CD4-positive, alpha-beta T cell (primary cell): ENCODE results near the gene PSMC3. TPM values are rescaled to one million over a fixed set of nuclear protein-coding genes. Genes with fewer than 3 reads are reported as not detected.

Experiments
- ATAC-seq: fragments of 200-7000 bp; cut with Tn5 transposase; one replicate; pipeline ENCODE4 v1.10.0; 2022; ENCODE audit warnings: mild to moderate bottlenecking; ENCODE audit not compliant: poor library complexity
- CTCF ChIA-PET: fragments of 350-600 bp; sonication (Branson Sonifier 250); formaldehyde crosslinking; loops from one replicate; lab custom pipeline; 2021; ENCODE audit warnings: antibody characterized with exemption, inconsistent platforms; lab: Charles Lee
- POLR2A ChIA-PET: fragments of 350-600 bp; sonication (Branson Sonifier 250); formaldehyde crosslinking; loops from one replicate; lab custom pipeline; 2021; ENCODE audit warnings: antibody characterized with exemption, inconsistent platforms; lab: Charles Lee
- DNase-seq, 14 experiments: peaks; one replicate each; pipeline ENCODE4 v3.0.0-alpha.2; 2013 to 2020; ENCODE audit warnings: mixed read lengths in 2 of 14
- H3K27ac ChIP-seq, 2 donors: one replicate each; pipeline versions ENCODE4 v1.5.1 to v1.7.0; 2013; ENCODE audit warnings: low read length in 2 of 2, low read depth in 1 of 2, mild to moderate bottlenecking in 1 of 2
- H3K27me3 ChIP-seq, 2 experiments: 1 replicate in 1 of 2; 2 replicates in 1 of 2; pipeline versions ENCODE4 v1.6.1 to v1.7.0; 2013; ENCODE audit warnings: low read length in 2 of 2, control low read depth in 1 of 2, mild to moderate bottlenecking in 1 of 2, moderate library complexity in 1 of 2; ENCODE audit not compliant: insufficient read depth in 2 of 2, control insufficient read depth in 1 of 2
- H3K36me3 ChIP-seq: one replicate; pipeline ENCODE4 v1.6.1; 2013; ENCODE audit warnings: low read length, control low read depth; ENCODE audit not compliant: insufficient read depth
- H3K4me1 ChIP-seq: one replicate; pipeline ENCODE4 v1.6.1; 2013; ENCODE audit warnings: low read length, control low read depth; ENCODE audit not compliant: insufficient read depth
- H3K4me3 ChIP-seq: one replicate; pipeline ENCODE4 v1.5.1; 2013; ENCODE audit warnings: mild to moderate bottlenecking, low read length, moderate library complexity
- H3K9me3 ChIP-seq, 2 experiments: 1 replicate in 1 of 2; 2 replicates in 1 of 2; pipeline versions ENCODE4 v1.6.1 to v1.7.0; 2013; ENCODE audit warnings: low read length in 2 of 2, mild to moderate bottlenecking in 2 of 2, control low read depth in 1 of 2, moderate library complexity in 1 of 2; ENCODE audit not compliant: control insufficient read depth in 1 of 2, insufficient read depth in 1 of 2
- H3K27ac Mint-ChIP-seq: one replicate; pipeline ENCODE4 v1.8.0; 2020; ENCODE audit warnings: mixed read lengths
- H3K27me3 Mint-ChIP-seq: one replicate; pipeline ENCODE4 v1.8.0; 2021; ENCODE audit warnings: mixed read lengths
- H3K36me3 Mint-ChIP-seq: one replicate; pipeline ENCODE4 v1.8.0; 2021; ENCODE audit warnings: low read depth, mixed read lengths
- H3K4me1 Mint-ChIP-seq: one replicate; pipeline ENCODE4 v1.8.0; 2021; ENCODE audit warnings: low read depth, mixed read lengths
- H3K4me3 Mint-ChIP-seq: one replicate; pipeline ENCODE4 v1.8.0; 2020; ENCODE audit warnings: mild to moderate bottlenecking, mixed read lengths
- H3K9me3 Mint-ChIP-seq: one replicate; pipeline ENCODE4 v1.8.0; 2020; ENCODE audit warnings: mixed read lengths
- CTCF ChIP-seq: fragments of 200-600 bp; IDR thresholded peaks from one replicate; pipeline ENCODE4 v1.8.0; 2022; ENCODE audit warnings: antibody characterized with exemption, mild to moderate bottlenecking
- intact Hi-C, 2 experiments: fragments of 100-400 bp; cut with DNase I in 1 of 2; cut with micrococcal nuclease in 1 of 2; formaldehyde crosslinking; loops; one replicate each; pipeline versions ENCODE4 v1.15.1 to v1.9.0; 2023 to 2025; cut with DNase I, micrococcal nuclease
- total RNA-seq, 174 experiments: library from RNA in 2 of 174; stranded (reverse) in 2 of 174; gene quantifications; one replicate each; pipeline ENCODE4 v1.2.3 and lab custom pipeline; 2021 to 2026

The PSMC3 gene
- total RNA-seq, 2 experiments from 2014 or later = 51.3 to 59.5 TPM

DNA sequence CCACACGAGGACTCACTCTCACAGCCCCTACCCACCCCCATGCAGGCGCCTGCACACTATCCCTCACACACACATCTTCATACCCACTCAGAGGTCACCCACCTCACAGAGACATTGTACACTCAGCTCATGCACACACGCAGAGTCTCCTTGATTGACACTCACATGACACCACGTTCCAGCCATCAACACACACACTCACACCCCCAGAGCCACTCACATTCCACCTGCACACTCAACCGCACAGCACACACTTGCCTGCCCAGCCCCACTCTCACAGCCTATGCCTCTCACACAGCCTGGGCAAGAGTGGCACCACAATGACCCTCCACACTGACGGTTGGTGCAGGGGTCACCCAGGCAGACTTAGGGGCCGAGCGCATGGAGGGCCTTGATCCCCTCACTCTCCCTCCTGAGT lies 50.1 kb downstream of the PSMC3 start:
- CTCF ChIA-PET = no interaction called here
- H3K4me1 Mint-ChIP-seq = no peaks in the 10 kb centered on the region

GRCh38 chr11:47375546-47376085 lies 50.6 kb downstream of the PSMC3 start:
- H3K4me3 Mint-ChIP-seq = no peak overlapping the region
- POLR2A ChIA-PET = no interaction called here
- intact Hi-C loops = loop anchor here (2.0 kb wide), 3 partner anchors 19 to 79 kb away; no protein-coding TSS in a partner anchor

More for the DNA sequence above, 50.1 kb downstream of the PSMC3 start:
- Mint-ChIP-seq H3K4me3 (no peak overlapping the region), H3K36me3 (no peaks in the 10 kb centered on the region), H3K9me3 (no peaks in the 10 kb centered on the region), H3K27ac (no peak overlapping the region), H3K27me3 (no peaks in the 10 kb centered on the region)
- Histone ChIP-seq H3K4me1 (peaks cover 13% of the 10 kb centered on the region), H3K27me3 (no peaks in the 10 kb centered on the region), H3K36me3 (no peaks in the 10 kb centered on the region), H3K4me3 (peak overlapping the region; percentile 38), H3K27ac (no peak overlapping the region), H3K9me3 (no peaks in the 10 kb centered on the region)
- ATAC-seq (no peak), DNase-seq (no peak)
- intact Hi-C loops = no loop called here
- TF ChIP-seq CTCF = no peak
- POLR2A ChIA-PET = no interaction called here

DNA sequence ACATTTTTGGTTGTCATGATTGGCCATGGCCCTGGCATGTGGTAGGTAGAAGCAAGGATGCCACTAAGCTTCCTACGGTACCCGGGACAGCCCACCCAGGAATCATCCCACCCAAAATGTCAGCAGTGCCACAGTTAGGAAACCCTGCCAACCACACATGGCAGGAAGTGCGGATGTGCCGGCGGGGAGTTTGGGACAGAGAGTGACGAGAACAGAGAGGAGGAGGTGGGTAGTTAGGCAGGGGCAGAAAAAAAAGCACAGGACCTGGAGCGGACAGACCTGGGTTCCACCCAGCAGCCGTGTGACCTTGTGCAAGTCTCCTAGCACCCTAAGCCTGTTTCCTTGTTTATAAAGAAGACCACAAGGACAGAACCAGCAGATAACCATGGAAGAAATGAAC lies 51.2 kb downstream of the PSMC3 start:
- H3K4me1 ChIP-seq = peaks cover 13% of the 10 kb centered on the region
- TF ChIP-seq CTCF = no peak
- DNase-seq (no peak), ATAC-seq (no peak)
- intact Hi-C loops = loop anchor here (2.0 kb wide), 3 partner anchors 20 to 80 kb away; no protein-coding TSS in a partner anchor
- H3K27ac ChIP-seq = no peak overlapping the region
- H3K4me3 Mint-ChIP-seq = no peak overlapping the region
- ChIA-PET CTCF (interaction anchor here (1.0 to 6.1 kb wide), 4 partner anchors 19 to 36 kb away, joined by 10 to 43 read pairs (median 12); no protein-coding TSS in a partner anchor), POLR2A (interaction anchor here (1.0 to 1.2 kb wide), 2 partner anchors 25 to 37 kb away, joined by 11 to 12 read pairs; no protein-coding TSS in a partner anchor)
- H3K4me1 Mint-ChIP-seq = no peaks in the 10 kb centered on the region
- H3K27me3 ChIP-seq = no peaks in the 10 kb centered on the region
- no peaks in the 10 kb centered on the region for H3K9me3 ChIP-seq
- H3K36me3 Mint-ChIP-seq = no peaks in the 10 kb centered on the region
- H3K36me3 ChIP-seq = no peaks in the 10 kb centered on the region
- H3K4me3 ChIP-seq = no peak overlapping the region
- no peaks in the 10 kb centered on the region for H3K27me3 Mint-ChIP-seq
- no peak overlapping the region for H3K27ac Mint-ChIP-seq
- no peaks in the 10 kb centered on the region for H3K9me3 Mint-ChIP-seq

More at GRCh38 chr11:47375546-47376085, 50.6 kb downstream of the PSMC3 start:
- Histone ChIP-seq H3K4me1 (peaks cover 13% of the 10 kb centered on the region), H3K27ac (no peak overlapping the region), H3K4me3 (peak overlapping the region; percentile 38), H3K9me3 (no peaks in the 10 kb centered on the region), H3K36me3 (no peaks in the 10 kb centered on the region), H3K27me3 (no peaks in the 10 kb centered on the region)
- CTCF ChIA-PET = interaction anchor here (1.6 kb wide), 1 partner anchor 18 kb away, joined by 12 read pairs; no protein-coding TSS in a partner anchor
- no peak for DNase-seq
- Mint-ChIP-seq H3K27ac (no peak overlapping the region), H3K4me1 (no peaks in the 10 kb centered on the region), H3K9me3 (no peaks in the 10 kb centered on the region), H3K36me3 (no peaks in the 10 kb centered on the region), H3K27me3 (no peaks in the 10 kb centered on the region)
- no peak for TF ChIP-seq CTCF
- no peak for ATAC-seq
